ENCODE data around the gene ADAMTS18.

GRCh38 chr16:77238593-77238992 is 196.2 kb downstream of the ADAMTS18 start:
- no peak for TF ChIP-seq CTCF (IDR thresholded peaks at IDR 0.05)
- no peak for TF ChIP-seq POLR2A (IDR thresholded peaks at IDR 0.05)
- TF ChIP-seq POLR2AphosphoS5 (IDR thresholded peaks at IDR 0.05), result no peak
- no peak for TF ChIP-seq EP300 (IDR thresholded peaks at IDR 0.05)
